ENCODE data around the gene GFY. TPM values are rescaled to one million over a fixed set of nuclear protein-coding genes. Genes with fewer than 3 reads are reported as not detected.
A peak's percentile ranks its signal among the peaks of the same experiment; 100 is the strongest.

Gene GFY
- total and polyA plus RNA-seq, 9 of the 15 experiments (the other 6 are each of a cell fraction or from before 2014, with no cell fraction given), result 0.06 to 0.40 (median 0.19) TPM; not detected in 3

DNA sequence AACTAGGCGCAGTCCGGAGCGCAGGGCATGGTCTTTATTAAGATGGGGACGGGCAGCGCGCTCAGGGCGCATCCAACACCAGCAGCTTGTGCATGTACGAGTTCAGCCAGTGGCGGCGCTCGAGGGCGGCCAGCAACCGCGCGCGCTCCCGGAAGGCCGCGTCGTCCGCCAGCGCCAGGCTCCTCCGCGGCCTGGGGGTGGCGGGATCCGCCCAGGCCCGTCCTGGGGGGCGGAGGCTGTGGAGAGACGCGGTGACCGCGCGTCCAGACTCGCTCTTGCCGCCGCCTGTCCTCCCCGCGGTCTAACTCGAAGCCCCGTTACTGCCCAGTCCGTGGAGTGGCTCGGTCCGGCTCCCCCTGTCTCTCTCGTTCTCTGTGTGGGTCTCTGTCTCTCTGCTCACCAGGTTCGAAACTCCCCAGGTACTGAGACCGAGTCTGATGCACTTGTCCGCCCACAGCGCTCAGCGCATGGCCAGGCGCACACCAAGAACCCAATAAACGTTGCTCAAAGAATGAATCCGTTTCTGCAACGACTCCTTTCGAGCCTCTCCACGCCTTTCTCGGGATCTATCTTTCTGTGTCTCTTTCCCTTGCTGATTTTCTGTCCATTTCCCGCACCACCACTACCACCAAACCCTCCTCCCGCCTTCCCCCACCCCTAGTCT lies 2.6 kb upstream of the GFY start (continued):
- no peak for TF ChIP-seq ZNF165 (CRISPR knock-in tag; IDR thresholded peaks at IDR 0.05; ENCODE audit: borderline replicate concordance)
- TF ChIP-seq ZNF124 (CRISPR knock-in tag; IDR thresholded peaks at IDR 0.05), result no peak
- TF ChIP-seq, protein P1, sequence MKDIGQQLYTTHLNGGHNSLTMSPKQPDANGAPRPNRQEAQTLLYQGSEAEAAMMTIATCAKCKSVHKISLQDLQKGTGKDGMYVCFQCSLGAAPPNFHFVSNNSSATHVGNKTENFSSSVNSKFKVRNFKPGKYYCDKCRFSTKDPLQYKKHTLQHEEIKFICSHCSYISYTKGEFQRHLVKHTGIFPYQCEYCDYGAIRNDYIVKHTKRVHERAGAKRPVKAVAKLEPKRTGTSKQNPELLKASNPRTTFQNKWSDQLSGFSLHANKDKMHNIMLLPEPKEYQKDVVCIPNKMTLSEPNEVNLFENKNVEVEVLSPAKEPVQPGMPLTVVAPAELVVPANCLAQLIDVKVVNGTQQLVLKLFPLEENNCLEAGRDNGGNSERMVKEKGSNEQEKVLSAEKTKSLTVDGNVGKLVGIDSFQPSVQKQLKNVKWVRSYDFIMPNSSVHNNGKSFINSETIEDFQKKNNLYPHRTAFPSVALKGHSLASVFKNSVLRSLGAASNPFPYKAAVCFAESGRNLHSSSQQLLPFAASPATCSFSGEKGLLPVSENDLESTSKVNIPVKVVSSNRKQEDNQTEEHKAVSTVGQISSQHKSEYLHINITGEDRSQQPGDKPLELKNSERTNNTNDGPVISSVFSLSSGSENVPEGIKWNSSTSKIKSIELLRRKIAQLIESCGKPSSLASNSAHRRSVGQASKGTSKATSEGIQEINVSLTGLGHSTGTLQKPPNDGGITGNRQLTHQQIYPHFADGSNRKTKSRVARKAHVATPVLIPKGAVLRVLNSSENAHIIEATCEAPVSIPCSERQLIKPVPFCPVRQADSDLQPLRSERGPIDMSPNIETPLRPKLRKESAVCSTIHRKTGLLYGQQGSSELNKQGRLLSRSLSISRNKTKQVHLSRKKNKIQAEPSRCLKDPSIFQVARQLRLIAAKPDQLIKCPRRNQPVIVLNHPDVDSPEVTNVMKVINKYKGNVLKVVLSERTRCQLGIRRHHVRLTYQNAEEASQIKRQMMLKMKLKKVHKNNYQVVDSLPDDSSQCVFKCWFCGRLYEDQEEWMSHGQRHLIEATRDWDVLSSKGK (CRISPR knock-in tag; IDR thresholded peaks at IDR 0.05), result no peak
- peak; percentile 81 for TF ChIP-seq POLR2G (IDR thresholded peaks at IDR 0.05; ENCODE audit: low read depth, low read length)
- no peak for TF ChIP-seq ZNF232 (CRISPR knock-in tag; IDR thresholded peaks at IDR 0.05)
- TF ChIP-seq KLF1 (tag; IDR thresholded peaks at IDR 0.05), result peak; percentile 90
- no peak for TF ChIP-seq RFX1 (IDR thresholded peaks at IDR 0.05)
- no peak for TF ChIP-seq SRSF9 (IDR thresholded peaks at IDR 0.05; ENCODE audit: borderline replicate concordance, low read depth, low read length)
- TF ChIP-seq, protein P2, sequence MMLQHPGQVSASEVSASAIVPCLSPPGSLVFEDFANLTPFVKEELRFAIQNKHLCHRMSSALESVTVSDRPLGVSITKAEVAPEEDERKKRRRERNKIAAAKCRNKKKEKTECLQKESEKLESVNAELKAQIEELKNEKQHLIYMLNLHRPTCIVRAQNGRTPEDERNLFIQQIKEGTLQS (IDR thresholded peaks at IDR 0.05), result no peak
- TF ChIP-seq, protein P2 (CRISPR knock-in tag; conservative IDR thresholded peaks at IDR 0.05), result no peak
- TF ChIP-seq BDP1 (IDR thresholded peaks at IDR 0.05; ENCODE audit: insufficient read depth, insufficient read length), result no peak
- no peak for TF ChIP-seq BCL6 (CRISPR knock-in tag; IDR thresholded peaks at IDR 0.05)
- no peak for TF ChIP-seq GATA2 (CRISPR knock-in tag; IDR thresholded peaks at IDR 0.05)
- TF ChIP-seq ASH1L (IDR thresholded peaks at IDR 0.05; ENCODE audit: borderline replicate concordance, low read depth, partially characterized antibody), result peak; percentile 23
- TF ChIP-seq ZFP30 (CRISPR knock-in tag; IDR thresholded peaks at IDR 0.05; ENCODE audit: borderline replicate concordance), result no peak
- TF ChIP-seq TCFL5 (CRISPR knock-in tag; conservative IDR thresholded peaks at IDR 0.05), result no peak
- TF ChIP-seq ZNF444 (CRISPR knock-in tag; IDR thresholded peaks at IDR 0.05), result no peak
- TF ChIP-seq FOS (IDR thresholded peaks at IDR 0.05; ENCODE audit: extremely low read depth, insufficient read length), result no peak
- no peak for TF ChIP-seq NFIC (IDR thresholded peaks at IDR 0.05)
- TF ChIP-seq RUNX1 (IDR thresholded peaks at IDR 0.05; ENCODE audit: low read depth), result no peak
- TF ChIP-seq, protein P3, sequence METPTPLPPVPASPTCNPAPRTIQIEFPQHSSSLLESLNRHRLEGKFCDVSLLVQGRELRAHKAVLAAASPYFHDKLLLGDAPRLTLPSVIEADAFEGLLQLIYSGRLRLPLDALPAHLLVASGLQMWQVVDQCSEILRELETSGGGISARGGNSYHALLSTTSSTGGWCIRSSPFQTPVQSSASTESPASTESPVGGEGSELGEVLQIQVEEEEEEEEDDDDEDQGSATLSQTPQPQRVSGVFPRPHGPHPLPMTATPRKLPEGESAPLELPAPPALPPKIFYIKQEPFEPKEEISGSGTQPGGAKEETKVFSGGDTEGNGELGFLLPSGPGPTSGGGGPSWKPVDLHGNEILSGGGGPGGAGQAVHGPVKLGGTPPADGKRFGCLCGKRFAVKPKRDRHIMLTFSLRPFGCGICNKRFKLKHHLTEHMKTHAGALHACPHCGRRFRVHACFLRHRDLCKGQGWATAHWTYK (CRISPR knock-in tag; IDR thresholded peaks at IDR 0.05), result peak; percentile 67; the same call in 1 of the 2 replicates
- no peak for TF ChIP-seq SETDB1 (IDR thresholded peaks at IDR 0.05; ENCODE audit: low read length)
- no peak for TF ChIP-seq ELF4 (CRISPR knock-in tag; IDR thresholded peaks at IDR 0.05)
- 0 out of 2 replicates have a peak, but pooled peaks have one; percentile 24 for TF ChIP-seq ZNF311 (CRISPR knock-in tag; IDR thresholded peaks at IDR 0.05)
- TF ChIP-seq FOXM1 (IDR thresholded peaks at IDR 0.05; ENCODE audit: low read depth), result no peak
- 0 out of 2 replicates have a peak, but pooled peaks have one; percentile 25 for TF ChIP-seq FOXM1 (CRISPR knock-in tag; IDR thresholded peaks at IDR 0.05; ENCODE audit: low read depth)
